BE2C (cell line): ENCODE measurements around the gene POP7.

ENCODE experiments used
- DNase-seq: peaks from one replicate; pipeline ENCODE4 v3.0.0-alpha.2; 2020
- H3K27me3 ChIP-seq: fragments of 250-450 bp; sonication (Bioruptor Pico); 2 replicates; pipeline ENCODE4 v1.5.1; 2020; ENCODE audit warnings: mild to moderate bottlenecking
- H3K36me3 ChIP-seq: fragments of 250-450 bp; sonication (Bioruptor Pico); 2 replicates; pipeline ENCODE4 v1.5.1; 2020; ENCODE audit warnings: mild to moderate bottlenecking
- H3K4me1 ChIP-seq: fragments of 250-450 bp; sonication (Bioruptor Pico); 2 replicates; pipeline ENCODE4 v1.5.1; 2020
- H3K4me3 ChIP-seq: 2 replicates; pipeline ENCODE4 v1.5.1; 2011; ENCODE audit warnings: low read depth, low read length
- H3K9me3 ChIP-seq: fragments of 250-450 bp; sonication (Bioruptor Pico); 2 replicates; pipeline ENCODE4 v1.5.1; 2020
- TF ChIP-seq, protein P1 (sequence below): IDR thresholded peaks from 2 replicates; pipeline ENCODE4 v1.5.1; 2012; ENCODE audit warnings: mild to moderate bottlenecking, low read depth, low read length

The POP7 gene

DNA sequence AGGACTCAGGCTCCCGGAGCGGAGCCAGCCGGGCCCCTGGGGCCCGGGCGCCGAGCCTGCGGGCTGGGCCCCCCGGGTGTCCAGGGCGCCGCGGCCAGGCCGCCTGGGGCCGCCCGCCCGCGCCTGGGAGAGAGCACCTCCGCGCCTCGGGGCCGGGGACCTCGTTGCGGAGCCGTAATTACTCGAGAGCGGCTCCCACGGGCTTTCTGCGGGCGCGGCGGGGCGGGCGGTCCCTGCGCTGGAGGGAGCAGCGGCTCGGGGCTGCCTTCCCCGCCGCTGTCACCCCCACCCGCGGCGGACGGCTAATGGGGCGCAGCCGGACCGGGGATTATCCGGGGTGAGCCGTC is 30.8 kb upstream of the POP7 start:
- Histone ChIP-seq H3K4me1 (peaks cover 21% of the 10 kb centered on the region), H3K9me3 (no peaks in the 10 kb centered on the region), H3K36me3 (peaks cover 31% of the 10 kb centered on the region), H3K4me3 (peak overlapping the region; percentile 92), H3K27me3 (no peaks in the 10 kb centered on the region)
- DNase-seq, result no peak
- TF ChIP-seq, protein P1, sequence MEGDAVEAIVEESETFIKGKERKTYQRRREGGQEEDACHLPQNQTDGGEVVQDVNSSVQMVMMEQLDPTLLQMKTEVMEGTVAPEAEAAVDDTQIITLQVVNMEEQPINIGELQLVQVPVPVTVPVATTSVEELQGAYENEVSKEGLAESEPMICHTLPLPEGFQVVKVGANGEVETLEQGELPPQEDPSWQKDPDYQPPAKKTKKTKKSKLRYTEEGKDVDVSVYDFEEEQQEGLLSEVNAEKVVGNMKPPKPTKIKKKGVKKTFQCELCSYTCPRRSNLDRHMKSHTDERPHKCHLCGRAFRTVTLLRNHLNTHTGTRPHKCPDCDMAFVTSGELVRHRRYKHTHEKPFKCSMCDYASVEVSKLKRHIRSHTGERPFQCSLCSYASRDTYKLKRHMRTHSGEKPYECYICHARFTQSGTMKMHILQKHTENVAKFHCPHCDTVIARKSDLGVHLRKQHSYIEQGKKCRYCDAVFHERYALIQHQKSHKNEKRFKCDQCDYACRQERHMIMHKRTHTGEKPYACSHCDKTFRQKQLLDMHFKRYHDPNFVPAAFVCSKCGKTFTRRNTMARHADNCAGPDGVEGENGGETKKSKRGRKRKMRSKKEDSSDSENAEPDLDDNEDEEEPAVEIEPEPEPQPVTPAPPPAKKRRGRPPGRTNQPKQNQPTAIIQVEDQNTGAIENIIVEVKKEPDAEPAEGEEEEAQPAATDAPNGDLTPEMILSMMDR, result no peak

DNA sequence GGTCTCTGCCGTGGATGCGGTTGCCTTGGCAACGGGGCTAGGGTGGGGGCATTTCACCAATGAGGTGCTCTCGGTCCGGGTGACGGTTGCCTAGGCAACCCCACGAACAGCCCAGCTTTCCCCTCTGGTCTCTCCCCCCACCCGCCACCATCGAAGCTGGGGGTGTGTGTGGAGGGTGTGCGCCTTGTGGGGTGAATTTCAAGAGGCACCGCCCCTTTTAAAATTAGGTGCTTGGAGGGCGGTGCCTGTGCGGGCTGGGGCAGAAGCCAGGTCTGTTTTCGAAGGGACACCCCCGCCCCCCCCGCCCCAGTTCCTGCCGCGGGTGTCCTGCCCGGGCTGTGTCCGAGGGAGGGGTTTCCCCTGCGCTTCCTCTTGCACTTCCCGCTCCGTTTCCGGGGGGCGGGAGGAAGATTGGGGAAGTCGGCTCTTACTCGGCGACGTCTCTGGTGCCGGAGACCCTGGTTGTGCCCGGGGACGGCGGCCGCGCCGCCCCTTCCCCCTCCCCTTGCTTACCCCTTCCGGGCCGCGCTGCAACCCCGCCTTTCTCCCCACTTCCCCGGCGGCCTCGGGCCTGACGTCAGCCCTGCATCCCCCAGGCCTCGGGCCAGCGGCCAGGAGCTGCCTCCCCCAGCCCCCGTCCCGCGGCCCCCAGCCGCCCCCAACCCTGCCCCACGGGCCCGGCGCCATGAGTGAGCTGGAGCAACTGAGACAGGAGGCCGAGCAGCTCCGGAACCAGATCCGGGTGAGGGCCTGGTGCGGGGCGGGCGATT is 30.2 kb upstream of the POP7 start:
- peaks cover 21% of the 10 kb centered on the region for H3K4me1 ChIP-seq
- peaks cover 37% of the 10 kb centered on the region for H3K36me3 ChIP-seq
- no peaks in the 10 kb centered on the region for H3K27me3 ChIP-seq
- peak; percentile 84 for DNase-seq
- H3K9me3 ChIP-seq, result no peaks in the 10 kb centered on the region
- TF ChIP-seq, protein P1, result no peak
- H3K4me3 ChIP-seq, result peak overlapping the region; percentile 92

DNA sequence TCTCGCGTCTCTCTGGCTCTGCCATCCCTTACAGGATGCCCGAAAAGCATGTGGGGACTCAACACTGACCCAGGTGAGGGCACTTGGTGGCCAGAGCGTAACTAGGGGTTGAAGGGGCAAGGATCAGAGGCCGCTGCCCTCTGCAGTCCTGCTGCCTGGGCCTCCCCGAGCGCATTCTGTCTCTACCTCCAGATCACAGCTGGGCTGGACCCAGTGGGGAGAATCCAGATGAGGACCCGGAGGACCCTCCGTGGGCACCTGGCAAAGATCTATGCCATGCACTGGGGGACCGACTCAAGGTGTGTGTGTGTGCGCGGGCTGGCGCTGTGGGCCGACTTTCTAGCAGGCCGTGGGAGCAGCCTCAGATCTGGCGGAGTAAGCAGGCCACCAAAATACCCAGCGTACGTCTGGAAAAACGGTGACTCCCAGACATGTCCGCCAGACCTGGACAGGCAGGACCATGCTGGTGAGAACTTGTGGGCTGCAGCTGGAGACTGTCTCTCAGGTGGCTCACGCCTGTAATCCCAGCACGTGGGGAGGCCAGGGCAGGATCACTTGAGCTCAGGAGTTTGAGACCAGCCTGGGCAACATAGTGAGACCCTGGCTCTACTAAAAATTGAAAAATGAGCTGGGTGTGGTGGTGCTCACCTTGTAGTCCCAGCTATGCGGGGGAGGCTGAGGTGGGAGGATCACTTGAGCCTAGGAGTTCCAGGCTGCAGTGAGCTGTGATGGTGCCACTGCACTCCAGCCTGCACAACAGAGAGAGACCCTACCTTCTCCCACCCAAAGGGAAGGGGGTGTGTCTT is 29.2 kb upstream of the POP7 start:
- Histone ChIP-seq H3K4me3 (peak overlapping the region; percentile 92), H3K36me3 (peaks cover 42% of the 10 kb centered on the region), H3K9me3 (no peaks in the 10 kb centered on the region), H3K4me1 (peaks cover 21% of the 10 kb centered on the region), H3K27me3 (no peaks in the 10 kb centered on the region)
- TF ChIP-seq, protein P1, result no peak
- no peak for DNase-seq

DNA sequence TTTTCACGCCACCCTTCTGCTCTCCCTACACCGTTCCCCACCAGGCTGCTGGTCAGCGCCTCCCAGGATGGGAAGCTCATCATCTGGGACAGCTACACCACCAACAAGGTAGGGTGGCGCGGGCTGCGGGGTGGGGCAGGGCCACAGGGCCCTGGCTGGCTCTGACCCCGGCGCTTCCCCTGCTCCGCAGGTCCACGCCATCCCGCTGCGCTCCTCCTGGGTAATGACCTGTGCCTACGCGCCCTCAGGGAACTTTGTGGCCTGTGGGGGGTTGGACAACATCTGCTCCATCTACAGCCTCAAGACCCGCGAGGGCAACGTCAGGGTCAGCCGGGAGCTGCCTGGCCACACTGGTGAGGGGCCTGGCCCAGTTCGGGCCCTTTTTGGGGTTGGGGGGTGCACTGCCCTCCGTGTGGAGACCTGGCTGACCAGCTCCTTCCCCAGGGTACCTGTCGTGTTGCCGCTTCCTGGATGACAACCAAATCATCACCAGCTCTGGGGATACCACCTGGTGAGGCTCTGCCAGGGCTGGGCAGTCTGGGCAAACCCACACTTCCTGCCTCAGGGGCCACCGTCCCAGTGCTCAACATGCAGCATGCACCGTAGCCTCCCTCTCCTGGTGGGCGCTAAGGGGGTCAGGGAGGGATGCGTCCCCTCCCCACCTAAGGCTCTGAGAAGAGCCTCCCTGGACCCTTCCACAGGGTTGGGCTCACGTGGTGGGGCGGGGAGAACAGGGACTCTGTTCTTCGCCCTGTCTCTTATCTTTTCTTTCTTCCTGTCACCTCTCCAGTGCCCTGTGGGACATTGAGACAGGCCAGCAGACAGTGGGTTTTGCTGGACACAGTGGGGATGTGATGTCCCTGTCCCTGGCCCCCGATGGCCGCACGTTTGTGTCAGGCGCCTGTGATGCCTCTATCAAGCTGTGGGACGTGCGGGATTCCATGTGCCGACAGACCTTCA is 28.3 kb upstream of the POP7 start:
- Histone ChIP-seq H3K4me1 (peaks cover 23% of the 10 kb centered on the region), H3K4me3 (no peak overlapping the region), H3K27me3 (no peaks in the 10 kb centered on the region), H3K36me3 (peaks cover 51% of the 10 kb centered on the region), H3K9me3 (no peaks in the 10 kb centered on the region)
- DNase-seq, result no peak
- TF ChIP-seq, protein P1, result no peak

DNA sequence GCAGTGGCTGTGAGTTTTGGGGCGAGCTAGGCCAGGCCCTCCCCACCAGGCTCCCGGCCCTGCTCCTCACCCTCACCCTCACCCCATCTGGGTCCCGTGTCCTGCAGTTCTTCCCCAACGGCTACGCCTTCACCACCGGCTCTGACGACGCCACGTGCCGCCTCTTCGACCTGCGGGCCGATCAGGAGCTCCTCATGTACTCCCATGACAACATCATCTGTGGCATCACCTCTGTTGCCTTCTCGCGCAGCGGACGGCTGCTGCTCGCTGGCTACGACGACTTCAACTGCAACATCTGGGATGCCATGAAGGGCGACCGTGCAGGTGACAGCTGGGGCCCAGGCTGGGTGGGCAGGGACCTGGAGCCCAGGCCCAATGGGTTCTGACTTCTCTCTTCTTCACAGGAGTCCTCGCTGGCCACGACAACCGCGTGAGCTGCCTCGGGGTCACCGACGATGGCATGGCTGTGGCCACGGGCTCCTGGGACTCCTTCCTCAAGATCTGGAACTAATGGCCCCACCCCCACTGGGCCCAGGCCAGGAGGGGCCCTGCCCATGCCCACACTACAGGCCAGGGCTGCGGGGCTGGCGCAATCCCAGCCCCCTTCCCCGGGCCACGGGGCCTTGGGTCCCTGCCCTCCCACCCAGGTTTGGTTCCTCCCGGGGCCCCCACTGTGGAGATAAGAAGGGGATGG is 27.5 kb upstream of the POP7 start:
- H3K4me3 ChIP-seq, result no peak overlapping the region
- H3K4me1 ChIP-seq, result peaks cover 23% of the 10 kb centered on the region
- TF ChIP-seq, protein P1, result no peak
- no peaks in the 10 kb centered on the region for H3K9me3 ChIP-seq
- no peak for DNase-seq
- H3K36me3 ChIP-seq, result peaks cover 60% of the 10 kb centered on the region
- no peaks in the 10 kb centered on the region for H3K27me3 ChIP-seq
